Liver (tissue), 3 donors: ENCODE data around the gene PPP2R2B.

Source experiments
- CTCF ChIP-seq: fragments of 150-350 bp; IDR thresholded peaks from 2 replicates; pipeline ENCODE4 v1.5.1; 2017; ENCODE audit warnings: improper control_type of control experiment, low read depth, low read length; ENCODE audit not compliant: missing input control
- GABPA ChIP-seq, 2 donors: IDR thresholded peaks in 1 of 2; conservative IDR thresholded peaks in 1 of 2; 2 replicates each; pipeline ENCODE4 v1.6.1; 2016; ENCODE audit warnings: antibody characterized with exemption in 2 of 2, mild to moderate bottlenecking in 1 of 2, moderate library complexity in 1 of 2
- MAX ChIP-seq: IDR thresholded peaks from 2 replicates; pipeline ENCODE4 v1.6.1; 2016; ENCODE audit warnings: antibody characterized with exemption
- TAF1 ChIP-seq: conservative IDR thresholded peaks from 2 replicates; pipeline ENCODE4 v1.6.1; 2016; ENCODE audit warnings: antibody characterized with exemption, mild to moderate bottlenecking
- YY1 ChIP-seq: IDR thresholded peaks from 2 replicates; pipeline ENCODE4 v1.6.1; 2016; ENCODE audit warnings: antibody characterized with exemption, mild to moderate bottlenecking
- donor health status: healthy.
- donor health status: healthy.

GRCh38 chr5:146897061-146897460, 18.5 kb upstream of the PPP2R2B start:
- TF ChIP-seq CTCF: no peak
- TF ChIP-seq TAF1: no peak
- no peak for TF ChIP-seq GABPA (IDR thresholded peaks at IDR 0.05 in 1 of 2, conservative IDR thresholded peaks at IDR 0.05 in 1 of 2)
- TF ChIP-seq YY1: no peak
- TF ChIP-seq MAX: no peak
